K562 (cell line): Measurements from ENCODE around the gene AKT2. TPM values are rescaled to one million over a fixed set of nuclear protein-coding genes. Genes with fewer than 3 reads are reported as not detected.

Experiments
- ATAC-seq: fragments of 200-7000 bp; cut with Tn5 transposase; 3 replicates; pipeline ENCODE4 v1.9.1; 2020; ENCODE audit warnings: moderate library complexity
- BruUV-seq: library from RNA; stranded (reverse); fragments of 400-500 nt; replicated peaks from 2 replicates; lab custom pipeline; 2021; lab: Mats Ljungman, UMichigan
- CTCF ChIA-PET: fragments of 300-600 bp; formaldehyde crosslinking; extraction: SDS; loops from one replicate; lab custom pipeline; 2021; ENCODE audit warnings: low intra/inter-chr PET ratio; lab: Yijun Ruan, JAX
- POLR2A ChIA-PET: fragments of 300-600, 350-650 bp; sonication (Branson Sonifier 250); formaldehyde crosslinking; extraction: SDS; loops from one replicate; lab custom pipeline; 2021; ENCODE audit warnings: antibody characterized with exemption, inconsistent platforms; lab: Yijun Ruan, JAX
- DNase-seq, 4 experiments: peaks; one replicate each; pipeline versions ENCODE4 v3.0.0 to v3.0.0-alpha.2; 2011 to 2018; ENCODE audit warnings: low spot score in 3 of 4, mixed read lengths in 3 of 4; ENCODE audit errors: extremely low read depth in 1 of 4
- FAIRE-seq: peaks from 2 replicates; lab custom pipeline; 2011; peaks lifted over from hg19 to GRCh38; lab: Jason Lieb, UNC
- H2AFZ ChIP-seq: 2 replicates; pipeline ENCODE4 v1.6.0; 2011; ENCODE audit warnings: low read depth, low read length, control low read depth, inconsistent platforms
- H3K27ac ChIP-seq: fragments of 200-600 bp; 3 replicates; pipeline ENCODE4 v1.8.0; 2011; ENCODE audit warnings: low read depth, mild to moderate bottlenecking, control low read depth, inconsistent platforms, low read length, moderate library complexity, mixed read lengths; ENCODE audit errors: extremely low read depth
- H3K27me3 ChIP-seq, 2 experiments: fragments of 300-600 bp in 1 of 2; 2 replicates in 1 of 2; 3 replicates in 1 of 2; pipeline versions ENCODE4 v1.6.0 to v1.8.0; 2011; ENCODE audit warnings: inconsistent platforms in 2 of 2, low read length in 2 of 2, mild to moderate bottlenecking in 1 of 2, mixed read lengths in 1 of 2, moderate library complexity in 1 of 2; ENCODE audit not compliant: control insufficient read depth in 2 of 2, insufficient read depth in 2 of 2
- H3K36me3 ChIP-seq: fragments of 300-600 bp; 3 replicates; pipeline ENCODE4 v1.8.0; 2011; ENCODE audit warnings: mild to moderate bottlenecking, low read length, inconsistent platforms; ENCODE audit not compliant: control insufficient read depth, insufficient read depth
- H3K4me1 ChIP-seq, 2 experiments: fragments of 200-600 bp in 1 of 2; replicated peaks in 1 of 2; 2 replicates in 1 of 2; 3 replicates in 1 of 2; pipeline versions ENCODE4 v1.5.1 to v1.8.0; 2011; ENCODE audit warnings: inconsistent platforms in 2 of 2, low read length in 2 of 2, mild to moderate bottlenecking in 1 of 2, mixed read lengths in 1 of 2, moderate library complexity in 1 of 2; ENCODE audit not compliant: control insufficient read depth in 2 of 2, insufficient read depth in 2 of 2
- H3K4me2 ChIP-seq: 2 replicates; pipeline ENCODE4 v1.6.1; 2011; ENCODE audit warnings: low read length, control low read depth, inconsistent platforms, mixed read lengths; ENCODE audit not compliant: insufficient read depth
- H3K4me3 ChIP-seq: fragments of 200-600 bp; sonication (generic), shearing (Covaris generic); 2 replicates; pipeline ENCODE4 v1.5.1; 2016; ENCODE audit warnings: control low read depth, inconsistent platforms
- H3K79me2 ChIP-seq: fragments of 200-600 bp; 3 replicates; pipeline ENCODE4 v1.8.0; 2011; ENCODE audit warnings: low read length, inconsistent platforms; ENCODE audit not compliant: control insufficient read depth, insufficient read depth
- H3K9ac ChIP-seq, 2 experiments: 2 replicates each; pipeline versions ENCODE4 v1.6.0 to v1.6.1; 2011; ENCODE audit warnings: low read depth in 2 of 2, low read length in 2 of 2, control low read depth in 1 of 2, inconsistent platforms in 1 of 2, mild to moderate bottlenecking in 1 of 2, mixed read lengths in 1 of 2; ENCODE audit not compliant: insufficient read depth in 1 of 2
- H3K9me1 ChIP-seq: one replicate; pipeline ENCODE4 v1.6.0; 2011; ENCODE audit warnings: inconsistent platforms, mild to moderate bottlenecking, low read length, moderate library complexity; ENCODE audit not compliant: control insufficient read depth, insufficient read depth
- H3K9me3 ChIP-seq: replicated peaks from 2 replicates; pipeline ENCODE4 v1.5.1; 2011; ENCODE audit warnings: low read depth, low read length, inconsistent platforms; ENCODE audit not compliant: control insufficient read depth, insufficient read depth
- H4K20me1 ChIP-seq: replicated peaks from 2 replicates; pipeline ENCODE4 v1.6.1; 2011; ENCODE audit warnings: low read length, inconsistent platforms, mixed read lengths; ENCODE audit not compliant: control insufficient read depth, insufficient read depth
- COPS2 ChIP-seq: fragments of 450-650 bp; conservative IDR thresholded peaks from 2 replicates; pipeline ENCODE4 v1.6.1; 2016; ENCODE audit warnings: mild to moderate bottlenecking, moderate library complexity
- EZH2 ChIP-seq: IDR thresholded peaks from 2 replicates; pipeline ENCODE4 v1.6.1; 2012; ENCODE audit warnings: low read depth, mild to moderate bottlenecking, inconsistent platforms, low read length, borderline replicate concordance
- HCFC1 ChIP-seq: IDR thresholded peaks from 2 replicates; pipeline ENCODE4 v1.6.1; 2012; ENCODE audit warnings: low read depth, low read length, improper control_type of control experiment
- HINFP ChIP-seq: fragments of 450-650 bp; conservative IDR thresholded peaks from 2 replicates; pipeline ENCODE4 v1.6.1; 2016; ENCODE audit warnings: missing genetic modification characterization, low read depth, mild to moderate bottlenecking, control low read depth, missing compliant biosample characterization
- KLF1 ChIP-seq: fragments of 450-650 bp; IDR thresholded peaks from 2 replicates; pipeline ENCODE4 v1.6.1; 2016; ENCODE audit warnings: missing genetic modification characterization, missing compliant biosample characterization
- LEF1 ChIP-seq: fragments of 450-650 bp; IDR thresholded peaks from 2 replicates; pipeline ENCODE4 v1.6.1; 2016; ENCODE audit warnings: mild to moderate bottlenecking
- MEIS2 ChIP-seq: fragments of 450-650 bp; IDR thresholded peaks from 2 replicates; pipeline ENCODE4 v1.6.1; 2014; ENCODE audit warnings: mild to moderate bottlenecking; ENCODE audit not compliant: partially characterized antibody
- MTA3 ChIP-seq: fragments of 450-650 bp; formaldehyde crosslinking; IDR thresholded peaks from 2 replicates; pipeline ENCODE4 v1.6.1; 2017; ENCODE audit warnings: mild to moderate bottlenecking, borderline replicate concordance
- NCOA6 ChIP-seq: fragments of 450-650 bp; IDR thresholded peaks from 2 replicates; pipeline ENCODE4 v1.6.1; 2017; ENCODE audit warnings: mild to moderate bottlenecking
- NFIC ChIP-seq: fragments of 450-650 bp; IDR thresholded peaks from 2 replicates; pipeline ENCODE4 v1.6.1; 2017; ENCODE audit warnings: mild to moderate bottlenecking, inconsistent platforms
- POLR2AphosphoS5 ChIP-seq: IDR thresholded peaks from 2 replicates; pipeline ENCODE4 v1.6.1; 2011; ENCODE audit warnings: mild to moderate bottlenecking, low read depth, low read length, moderate library complexity; ENCODE audit not compliant: control insufficient read depth, insufficient read depth
- RFX7 ChIP-seq: fragments of 250-450 bp; sonication (Bioruptor Pico); IDR thresholded peaks from 2 replicates; pipeline ENCODE4 v1.5.1; 2021; ENCODE audit warnings: mild to moderate bottlenecking
- SNRNP70 ChIP-seq: fragments of 200-400 bp; formaldehyde crosslinking; optimal IDR thresholded peaks from 2 replicates; pipeline ENCODE3; 2017; ENCODE audit warnings: low read depth, low read length
- SRSF3 ChIP-seq: fragments of 200-400 bp; formaldehyde crosslinking; IDR thresholded peaks from 2 replicates; pipeline ENCODE4 v1.6.1; 2016; ENCODE audit warnings: mild to moderate bottlenecking, low read length, moderate library complexity; ENCODE audit not compliant: insufficient read depth
- TGIF2 ChIP-seq: sonication (generic); formaldehyde crosslinking; IDR thresholded peaks from 2 replicates; pipeline ENCODE4 v1.8.1; 2022; ENCODE audit warnings: mild to moderate bottlenecking, missing genetic modification reagents, moderate library complexity
- U2AF2 ChIP-seq: fragments of 200-400 bp; formaldehyde crosslinking; optimal IDR thresholded peaks from 2 replicates; pipeline ENCODE3; 2017; ENCODE audit warnings: low read depth, mild to moderate bottlenecking, low read length
- ZBTB7A ChIP-seq: IDR thresholded peaks from 2 replicates; pipeline ENCODE4 v1.6.1; 2011; ENCODE audit warnings: low read depth, mild to moderate bottlenecking, low read length, moderate library complexity, borderline replicate concordance; ENCODE audit not compliant: control insufficient read depth
- ZNF134 ChIP-seq: fragments of 250-450 bp; sonication (Bioruptor Pico); conservative IDR thresholded peaks from 2 replicates; pipeline ENCODE4 v1.4.0; 2020
- ZNF512 ChIP-seq: IDR thresholded peaks from 2 replicates; pipeline ENCODE4 v1.6.1; 2016; ENCODE audit warnings: missing genetic modification characterization, missing compliant biosample characterization
- ZNF785 ChIP-seq: fragments of 250-450 bp; sonication (Bioruptor Pico); IDR thresholded peaks from 2 replicates; pipeline ENCODE4 v1.4.0; 2020; ENCODE audit warnings: mild to moderate bottlenecking
- WGBS: fragments of 100-300 bp; shearing (Covaris generic); methylation state at CpG from one replicate; pipeline ENCODE4 v1.1.6; 2016; ENCODE audit warnings: low coverage, mixed read lengths; ENCODE audit not compliant: insufficient coverage; ENCODE audit errors: missing lambda C conversion rate; 5-methylcytosine and 5-hydroxymethylcytosine counted together
- in situ Hi-C: fragments of 300-500 bp; cut with MboI; formaldehyde crosslinking; loops from 4 replicates; pipeline ENCODE4 v1.15.0; 2018; ENCODE audit warnings: inconsistent platforms, mixed read lengths
- intact Hi-C: fragments of 100-400 bp; cut with micrococcal nuclease; formaldehyde crosslinking; loops from 2 replicates; pipeline ENCODE4 v1.14.2; 2022
- polyA plus RNA-seq, 8 experiments: library from polyadenylated mRNA; depleted of rRNA in 4 of 8; stranded (reverse) in 5 of 8; unstranded in 3 of 8; fragments of >200 nt; fragmentation: Nextera tagmentation in 2 of 8; fragmentation: Illumina TruSeq in 1 of 8; extraction: Ambion mirVana in 2 of 8; extraction: Trizol in 1 of 8; gene quantifications; 2 replicates each; pipeline versions ENCODE4 v1.2.1 to v1.2.3, GENCODE V29; 2011 to 2014; ENCODE audit warnings: inconsistent platforms in 1 of 8, missing spikeins in 1 of 8
- total RNA-seq, 7 experiments: library from RNA; depleted of rRNA in 6 of 7; stranded (reverse); fragments of >200 nt in 6 of 7; fragmentation: Illumina TruSeq in 2 of 7; extraction: Trizol in 2 of 7; gene quantifications; 2 replicates each; pipeline versions ENCODE4 v1.2.1 to v1.2.3, GENCODE V29; 2011 to 2021; ENCODE audit warnings: low replicate concordance in 1 of 7

Gene AKT2
- total and polyA plus RNA-seq, 9 of the 15 experiments (the other 6 are each of a cell fraction or from before 2014, with no cell fraction given): 1.1 to 132 (median 67.7) TPM

- TF ChIP-seq MEIS2: no peak
- TF ChIP-seq SNRNP70: no peak
- TF ChIP-seq LEF1: no peak
- TF ChIP-seq ZBTB7A: no peak
- TF ChIP-seq NFIC: no peak
- no peak for TF ChIP-seq MTA3
- no peak for TF ChIP-seq EZH2
Observed at GRCh38 chr19:40244579-40245317, 40.4 kb downstream of the AKT2 start (continued).

- Histone ChIP-seq H2AFZ (no peak overlapping the region), H3K9me3 (no peaks in the 10 kb centered on the region), H3K9ac (peak overlapping the region in 1 of 2 experiments; percentile 75; a peak in 1 of 4 replicates), H3K79me2 (peaks cover 28% of the 10 kb centered on the region), H4K20me1 (peaks cover 4% of the 10 kb centered on the region; the same call in 1 of the 2 replicates), H3K4me2 (no peak overlapping the region), H3K27me3 (no peaks in the 10 kb centered on the region), H3K4me3 (no peak overlapping the region), H3K4me1 (peaks cover 0 to 11% of the 10 kb centered on the region in 2 experiments; a peak in 2 of 5 replicates), H3K27ac (no peak overlapping the region), H3K36me3 (peaks cover 76% of the 10 kb centered on the region; the same call in 2 of the 3 replicates), H3K9me1 (peaks cover 4% of the 10 kb centered on the region)
- FAIRE-seq: no peak
- no TSS peak for BruUV-seq
- ATAC-seq: no peak
- 100% methylated on average over 1 of the region's 2 CpGs for WGBS
- ChIA-PET CTCF (no interaction called here), POLR2A (interaction anchor here (0.9 to 1.1 kb wide), 2 partner anchors 10 to 25 kb away, joined by 3 to 5 read pairs; partner anchors contain the start of gene TTC9B)
- intact Hi-C loops: no loop called here
- in situ Hi-C loops: no loop called here
- TF ChIP-seq HCFC1 (no peak), COPS2 (no peak), POLR2AphosphoS5 (no peak), ZNF785 (CRISPR knock-in tag) (no peak), TGIF2 (CRISPR knock-in tag) (no peak), U2AF2 (no peak), KLF1 (tag) (no peak), SRSF3 (no peak), ZNF512 (tag) (no peak), RFX7 (CRISPR knock-in tag) (no peak), ZNF134 (CRISPR knock-in tag) (no peak), HINFP (tag) (no peak), NCOA6 (no peak)
- DNase-seq: no peak
Observed at GRCh38 chr19:40243181-40243580, 42.0 kb downstream of the AKT2 start.
